ENCODE results near the gene PGC.

PGC gene

GRCh38 chr6:41716516-41717391, 30.4 kb downstream of the PGC start:
- in situ Hi-C loops (cut with MboI; ENCODE audit: low sequenced_read_pairs): no loop called here

- in situ Hi-C loops (cut with MboI; ENCODE audit: low sequenced_read_pairs): no loop called here
These were observed 31.2 kb downstream of the PGC start for GRCh38 chr6:41715795-41716515.

- in situ Hi-C loops (cut with MboI; ENCODE audit: low sequenced_read_pairs): no loop called here
These were observed 32.5 kb downstream of the PGC start for GRCh38 chr6:41714556-41715273.

GRCh38 chr6:41713650-41714291, 33.4 kb downstream of the PGC start:
- in situ Hi-C loops (cut with MboI; ENCODE audit: low sequenced_read_pairs): no loop called here

- in situ Hi-C loops (cut with MboI; ENCODE audit: low sequenced_read_pairs): no loop called here
These were observed 34.0 kb downstream of the PGC start for GRCh38 chr6:41713159-41713649.

GRCh38 chr6:41712651-41713103, 34.5 kb downstream of the PGC start:
- in situ Hi-C loops (cut with MboI; ENCODE audit: low sequenced_read_pairs): no loop called here

- in situ Hi-C loops (cut with MboI; ENCODE audit: low sequenced_read_pairs): no loop called here
These were observed 35.7 kb downstream of the PGC start for GRCh38 chr6:41711323-41712038.

GRCh38 chr6:41709375-41709774, 37.8 kb downstream of the PGC start:
- in situ Hi-C loops (cut with MboI; ENCODE audit: low sequenced_read_pairs): no loop called here

GRCh38 chr6:41708856-41709255, 38.3 kb downstream of the PGC start:
- in situ Hi-C loops (cut with MboI; ENCODE audit: low sequenced_read_pairs): no loop called here

GRCh38 chr6:41707565-41708200, 39.5 kb downstream of the PGC start:
- in situ Hi-C loops (cut with MboI; ENCODE audit: low sequenced_read_pairs): no loop called here

GRCh38 chr6:41706876-41707564, 40.2 kb downstream of the PGC start:
- in situ Hi-C loops (cut with MboI; ENCODE audit: low sequenced_read_pairs): no loop called here

- in situ Hi-C loops (cut with MboI; ENCODE audit: low sequenced_read_pairs): no loop called here
These were observed 41.0 kb downstream of the PGC start for GRCh38 chr6:41705996-41706835.

GRCh38 chr6:41705311-41705995, 41.7 kb downstream of the PGC start:
- in situ Hi-C loops (cut with MboI; ENCODE audit: low sequenced_read_pairs): no loop called here

- in situ Hi-C loops (cut with MboI; ENCODE audit: low sequenced_read_pairs): no loop called here
These were observed 42.4 kb downstream of the PGC start for GRCh38 chr6:41704656-41705310.

GRCh38 chr6:41704028-41704427, 43.2 kb downstream of the PGC start:
- in situ Hi-C loops (cut with MboI; ENCODE audit: low sequenced_read_pairs): no loop called here

GRCh38 chr6:41702771-41703494, 44.3 kb downstream of the PGC start:
- in situ Hi-C loops (cut with MboI; ENCODE audit: low sequenced_read_pairs): no loop called here
